Activated naive CD4-positive, alpha-beta T cell (primary cell): Measurements from ENCODE around the gene WDR74.

Source experiments
- DNase-seq, 4 experiments: peaks; one replicate each; lab custom pipeline; 2025; lab: John Stamatoyannopoulos, UW

The WDR74 gene

DNA sequence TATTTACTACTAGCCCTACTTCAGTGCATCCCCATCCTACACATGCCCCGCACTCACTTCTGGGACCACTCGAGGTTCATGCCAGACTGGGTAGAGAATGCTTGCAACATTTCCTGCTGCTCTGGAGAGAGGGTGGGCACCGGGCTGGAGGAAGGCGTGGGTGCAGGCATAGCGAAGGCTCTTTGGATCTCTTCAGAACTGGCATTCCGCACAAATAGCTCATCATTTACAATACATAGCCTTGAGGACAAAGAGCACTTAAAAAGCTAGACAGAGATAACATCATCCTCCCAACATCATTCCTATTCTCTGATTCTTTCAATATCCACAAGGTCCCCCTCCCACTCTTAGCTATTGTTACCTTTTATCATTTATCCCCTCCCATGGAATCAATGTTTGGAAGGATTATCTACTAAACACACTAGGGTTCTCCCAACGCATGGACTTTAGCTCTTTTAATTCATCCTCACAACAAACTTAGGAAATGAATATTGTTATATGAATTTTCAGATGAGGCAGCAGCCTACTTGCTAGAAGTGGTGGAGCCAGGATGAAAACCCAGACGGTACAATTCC, 45.1 kb downstream of the WDR74 start:
- DNase-seq = no peak

DNA sequence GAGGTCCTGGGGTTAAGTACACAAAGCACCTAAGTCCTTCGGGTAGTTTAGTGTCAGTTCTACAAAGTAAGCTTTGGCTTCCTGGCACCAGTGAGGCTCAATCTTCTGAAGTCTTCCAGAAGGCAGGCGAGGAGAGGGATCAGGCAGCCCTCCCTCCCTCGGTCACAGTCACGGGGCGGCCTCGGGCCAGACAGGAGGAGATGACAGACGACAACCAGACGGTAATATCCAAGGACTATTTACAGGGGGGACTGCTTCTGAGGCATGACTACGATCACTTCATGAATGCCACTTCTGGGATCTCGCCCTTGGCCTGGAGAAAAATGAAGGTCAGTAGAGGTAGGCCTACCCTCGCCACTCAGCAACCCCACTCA, 47.2 kb downstream of the WDR74 start:
- DNase-seq = no peak

DNA sequence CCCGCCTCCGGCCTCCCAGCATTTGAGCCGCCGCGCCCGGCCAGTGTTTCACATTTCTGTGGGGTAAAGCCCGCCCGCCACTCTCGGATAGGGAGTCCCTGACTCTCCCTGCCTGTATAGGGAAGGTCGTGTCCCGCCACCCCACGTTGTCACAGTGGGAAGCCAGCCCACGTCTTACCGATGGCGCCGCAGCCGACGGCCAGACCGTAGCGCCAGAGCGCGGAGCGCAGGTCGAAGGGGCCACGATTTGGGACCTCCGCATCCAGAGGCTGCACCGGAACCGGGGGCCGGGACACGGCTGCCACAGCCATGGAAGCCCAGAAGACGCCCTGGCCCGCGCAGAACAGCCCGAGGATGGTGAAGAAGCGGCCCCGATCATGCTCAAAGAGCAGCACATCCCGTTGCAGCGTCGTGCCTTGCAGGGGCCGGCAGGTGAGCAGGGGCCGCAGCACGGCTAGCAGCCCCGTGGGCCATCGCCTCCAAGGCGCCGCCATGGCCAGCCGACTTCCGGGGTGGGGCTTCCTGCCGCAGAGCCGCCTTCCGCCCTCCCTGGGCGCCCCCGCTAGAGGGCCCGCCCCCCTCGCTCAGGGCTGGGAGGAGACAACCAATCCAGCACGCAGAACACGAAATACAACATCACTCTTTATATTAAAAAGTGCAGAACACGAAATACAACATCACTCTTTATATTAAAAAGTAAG, 47.7 kb downstream of the WDR74 start, which contains the start of gene TMEM223:
Gene TMEM223, minus strand, starts transcription at position 506 of the 701 bp plus-strand sequence. Its CDS starts 12 bp downstream, at position 494.
- DNase-seq = peak; percentile 71 to 91 (median 82)

DNA sequence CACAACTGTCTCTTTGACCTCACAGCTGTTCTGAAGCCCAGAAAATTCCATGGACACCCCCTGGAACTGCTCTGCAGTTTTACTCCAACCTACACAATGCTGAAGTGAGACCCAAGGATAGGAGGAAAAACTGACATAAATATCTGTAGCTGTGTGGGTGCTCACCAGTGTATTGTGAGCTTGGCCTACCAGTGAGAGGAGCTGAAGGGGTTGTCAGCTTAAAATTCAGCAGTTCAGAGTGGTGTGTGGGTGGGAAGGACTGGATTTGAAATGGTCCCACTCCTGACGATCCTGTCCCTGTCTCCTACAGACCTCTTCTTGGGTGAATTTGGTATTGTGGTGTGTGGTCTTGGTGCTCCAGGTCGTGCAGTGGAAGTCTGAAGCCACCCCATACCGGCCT, 49.8 kb downstream of the WDR74 start:
- DNase-seq = no peak

DNA sequence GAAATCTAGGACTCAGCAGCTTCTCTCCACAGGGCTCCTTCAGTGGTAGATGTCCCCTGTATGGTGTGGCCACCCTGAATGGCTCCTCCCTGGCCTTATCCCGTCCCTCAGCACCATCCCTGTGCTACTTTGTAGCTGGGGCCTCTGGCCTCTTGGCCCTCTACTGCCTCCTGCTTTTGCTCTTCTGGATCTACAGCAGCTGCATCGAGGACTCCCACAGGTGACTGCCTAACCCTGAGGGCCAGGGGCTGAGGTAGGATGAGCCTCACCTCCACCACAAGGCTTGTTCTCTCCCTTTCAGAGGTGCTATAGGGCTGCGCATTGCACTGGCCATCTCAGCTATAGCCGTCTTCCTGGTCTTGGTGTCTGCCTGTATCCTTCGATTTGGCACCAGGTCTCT, 50.4 kb downstream of the WDR74 start:
- no peak for DNase-seq

DNA sequence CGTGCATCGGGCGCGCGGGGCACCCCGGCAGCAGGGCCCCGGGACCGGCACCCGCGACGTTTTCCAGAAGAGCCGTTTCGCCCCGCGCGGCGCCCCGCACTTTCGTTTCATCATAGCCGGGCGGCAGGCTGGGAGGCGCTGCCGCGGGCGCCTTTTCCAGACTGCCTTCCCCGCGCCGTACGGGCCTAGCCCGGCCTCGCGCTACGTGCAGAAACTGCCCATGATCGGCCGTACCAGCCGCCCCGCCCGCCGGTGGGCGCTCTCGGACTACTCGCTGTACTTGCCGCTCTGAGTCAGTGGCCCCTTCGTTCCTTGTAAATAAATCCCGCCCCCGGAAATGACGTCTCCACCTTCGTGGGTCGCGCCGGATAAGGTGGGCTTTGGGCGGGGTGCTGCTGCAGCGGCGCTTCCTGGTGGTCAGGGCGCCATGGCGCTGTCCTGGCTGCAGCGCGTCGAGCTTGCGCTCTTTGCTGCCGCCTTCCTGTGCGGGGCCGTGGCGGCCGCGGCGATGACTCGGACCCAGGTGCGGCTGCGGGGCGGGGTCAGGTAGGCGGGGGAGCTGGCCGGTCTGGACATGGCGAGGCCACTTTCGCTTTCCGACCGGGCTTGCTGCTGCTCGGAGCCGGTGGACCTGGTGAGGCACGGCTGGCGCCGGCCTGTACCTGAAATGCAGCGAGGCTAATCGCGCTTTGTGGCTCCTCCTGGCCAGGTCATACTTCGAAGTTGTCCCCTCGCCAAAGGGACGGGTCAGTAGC, 52.2 kb downstream of the WDR74 start, which contains the start of gene TMEM179B:
Gene TMEM179B, plus strand, starts transcription at position 398 of the 755 bp plus-strand sequence. Its CDS starts 30 bp downstream, at position 428.
- DNase-seq = peak; percentile 92 to 95 (median 93)

DNA sequence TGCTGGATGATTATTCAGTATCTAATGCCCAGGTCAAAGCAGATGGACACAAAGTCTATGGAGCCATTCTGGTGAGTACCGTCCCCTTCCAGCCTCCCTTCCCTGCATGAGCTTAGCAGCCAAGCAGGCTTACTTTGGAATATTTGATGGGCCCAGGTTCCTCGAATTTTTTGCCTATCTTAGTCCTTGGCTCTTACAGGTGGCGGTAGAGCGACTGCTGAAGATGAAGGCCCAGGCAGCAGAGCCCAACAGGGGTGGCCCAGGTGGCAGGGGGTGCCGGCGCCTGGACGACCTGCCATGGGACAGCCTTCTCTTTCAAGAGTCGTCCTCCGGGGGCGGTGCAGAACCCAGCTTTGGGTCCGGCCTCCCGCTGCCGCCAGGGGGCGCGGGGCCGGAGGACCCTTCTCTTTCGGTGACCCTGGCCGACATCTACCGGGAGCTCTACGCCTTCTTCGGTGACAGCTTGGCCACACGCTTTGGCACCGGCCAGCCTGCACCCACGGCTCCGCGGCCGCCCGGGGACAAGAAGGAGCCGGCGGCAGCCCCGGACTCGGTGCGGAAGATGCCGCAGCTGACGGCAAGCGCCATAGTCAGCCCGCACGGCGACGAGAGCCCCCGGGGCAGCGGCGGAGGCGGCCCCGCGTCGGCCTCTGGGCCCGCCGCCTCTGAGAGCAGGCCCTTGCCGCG, 52.9 kb downstream of the WDR74 start:
- peak; percentile 58 to 78 (median 66) for DNase-seq
